GM12878 (cell line): Measurements from ENCODE around the gene TEX2. TPM values are rescaled to one million over a fixed set of nuclear protein-coding genes. Genes with fewer than 3 reads are reported as not detected.

Experiments
- ATAC-seq: fragments of 200-7000 bp; cut with Tn5 transposase; 3 replicates; pipeline ENCODE4 v1.9.1; 2020; ENCODE audit warnings: mild to moderate bottlenecking, moderate library complexity
- BruUV-seq: library from RNA; stranded (reverse); fragments of 400-500 nt; replicated peaks from 2 replicates; lab custom pipeline; 2021; lab: Mats Ljungman, UMichigan
- CTCF ChIA-PET: fragments of 300-600 bp; sonication (Branson Sonifier 250); formaldehyde crosslinking; extraction: SDS; loops from one replicate; lab custom pipeline; 2021; ENCODE audit warnings: inconsistent platforms; lab: Yijun Ruan, JAX
- POLR2A ChIA-PET: fragments of 350-600 bp; formaldehyde crosslinking; extraction: SDS; loops from one replicate; lab custom pipeline; 2021; ENCODE audit warnings: inconsistent platforms; lab: Charles Lee
- RAD21 ChIA-PET: fragments of 300-600 bp; sonication (Branson Sonifier 250); formaldehyde crosslinking; loops from one replicate; lab custom pipeline; 2023; ENCODE audit warnings: antibody characterized with exemption; ENCODE audit not compliant: unreplicated experiment; lab: Charles Lee
- SMC1A ChIA-PET: fragments of 300-600 bp; sonication (Branson Sonifier 250); formaldehyde crosslinking; loops from one replicate; lab custom pipeline; 2023; ENCODE audit not compliant: unreplicated experiment, uncharacterized antibody; lab: Charles Lee
- DNase-seq: peaks from one replicate; pipeline ENCODE4 v3.0.0-alpha.2; 2011; ENCODE audit warnings: low read depth, low spot score
- FAIRE-seq: peaks from 3 replicates; lab custom pipeline; 2011; peaks lifted over from hg19 to GRCh38; lab: Jason Lieb, UNC
- H2AFZ ChIP-seq: 2 replicates; pipeline ENCODE4 v1.6.0; 2011; ENCODE audit warnings: low read depth, low read length, control low read depth; ENCODE audit not compliant: control insufficient read depth
- H3K27ac ChIP-seq: 2 replicates; pipeline ENCODE4 v1.5.1; 2011; ENCODE audit warnings: control low read depth; ENCODE audit not compliant: control insufficient read depth, insufficient read depth
- H3K27me3 ChIP-seq, 2 experiments: replicated peaks in 1 of 2; 2 replicates each; pipeline versions ENCODE4 v1.6.0 to v1.6.1; 2011; ENCODE audit warnings: low read length in 1 of 2; ENCODE audit not compliant: control insufficient read depth in 2 of 2, insufficient read depth in 2 of 2
- H3K36me3 ChIP-seq, 2 experiments: 2 replicates each; pipeline ENCODE4 v1.5.1; 2011; ENCODE audit warnings: low read length in 1 of 2; ENCODE audit not compliant: control insufficient read depth in 2 of 2, insufficient read depth in 2 of 2
- H3K4me1 ChIP-seq: 2 replicates; pipeline ENCODE4 v1.6.1; 2011; ENCODE audit warnings: mild to moderate bottlenecking, low read length, moderate library complexity, mixed read lengths; ENCODE audit not compliant: control insufficient read depth, insufficient read depth
- H3K4me2 ChIP-seq: 2 replicates; pipeline ENCODE4 v1.6.0; 2011; ENCODE audit warnings: control low read depth; ENCODE audit not compliant: control insufficient read depth, insufficient read depth
- H3K4me3 ChIP-seq: fragments of 200-600 bp; sonication (generic); 2 replicates; pipeline ENCODE4 v1.5.1; 2016
- H3K79me2 ChIP-seq: 2 replicates; pipeline ENCODE4 v1.6.0; 2011; ENCODE audit warnings: low read length; ENCODE audit not compliant: control insufficient read depth, insufficient read depth
- H3K9ac ChIP-seq: 2 replicates; pipeline ENCODE4 v1.8.0; 2011; ENCODE audit warnings: low read length, control low read depth, mixed read lengths; ENCODE audit not compliant: control insufficient read depth, insufficient read depth
- H3K9me3 ChIP-seq: replicated peaks from 3 replicates; pipeline ENCODE4 v1.5.1; 2011; ENCODE audit warnings: mild to moderate bottlenecking, low read length; ENCODE audit not compliant: control insufficient read depth, insufficient read depth
- H4K20me1 ChIP-seq: 2 replicates; pipeline ENCODE4 v1.6.0; 2011; ENCODE audit not compliant: control insufficient read depth, insufficient read depth
- BRCA1 ChIP-seq: IDR thresholded peaks from 2 replicates; pipeline ENCODE4 v1.6.1; 2011; ENCODE audit warnings: low read depth, low read length, improper control_type of control experiment
- CBX3 ChIP-seq: fragments of 200-600 bp; sonication (generic); IDR thresholded peaks from 2 replicates; pipeline ENCODE4 v1.6.1; 2016; ENCODE audit warnings: low read depth, borderline replicate concordance
- ETV6 ChIP-seq, 2 experiments: fragments of 450-650 bp in 1 of 2; IDR thresholded peaks in 1 of 2; conservative IDR thresholded peaks in 1 of 2; 2 replicates each; pipeline ENCODE4 v1.6.1; 2014; ENCODE audit warnings: antibody characterized with exemption in 1 of 2, borderline replicate concordance in 1 of 2, low read depth in 1 of 2, mild to moderate bottlenecking in 1 of 2, moderate library complexity in 1 of 2
- IKZF1 ChIP-seq: fragments of 450-650 bp; conservative IDR thresholded peaks from 2 replicates; pipeline ENCODE4 v1.6.1; 2017; ENCODE audit warnings: antibody characterized with exemption, mild to moderate bottlenecking
- SMARCA5 ChIP-seq: fragments of 450-650 bp; IDR thresholded peaks from 2 replicates; pipeline ENCODE4 v1.6.1; 2017; ENCODE audit warnings: mild to moderate bottlenecking
- SUPT20H ChIP-seq: IDR thresholded peaks from 2 replicates; pipeline ENCODE4 v1.6.1; 2011; ENCODE audit warnings: low read depth, mild to moderate bottlenecking, low read length, moderate library complexity, borderline replicate concordance; ENCODE audit not compliant: control insufficient read depth
- TARDBP ChIP-seq: IDR thresholded peaks from 2 replicates; pipeline ENCODE4 v1.6.1; 2016; ENCODE audit warnings: borderline replicate concordance
- WGBS: methylation state at CpG from one replicate; pipeline ENCODE4 v1.1.6; 2016; ENCODE audit warnings: low lambda C conversion rate; ENCODE audit not compliant: insufficient replicate concordance, insufficient coverage; ENCODE audit errors: missing lambda C conversion rate; 5-methylcytosine and 5-hydroxymethylcytosine counted together
- in situ Hi-C: fragments of 300-500 bp; cut with MboI; formaldehyde crosslinking; loops from 9 replicates; pipeline ENCODE4 v1.14.3; 2018; ENCODE audit warnings: mixed read lengths
- intact Hi-C: fragments of 100-400 bp; cut with micrococcal nuclease; formaldehyde crosslinking; loops from one replicate; pipeline ENCODE4 v1.14.2; 2022; ENCODE audit not compliant: unreplicated experiment
- polyA plus RNA-seq, 11 experiments: library from polyadenylated mRNA; depleted of rRNA in 4 of 11; unstranded in 6 of 11; stranded (reverse) in 5 of 11; fragments of >200 nt; fragmentation: Nextera tagmentation in 4 of 11; fragmentation: Illumina TruSeq in 1 of 11; extraction: Ambion mirVana in 4 of 11; extraction: Trizol in 1 of 11; gene quantifications; 1 replicate in 1 of 11; 2 replicates in 10 of 11; pipeline versions ENCODE4 v1.2.1 to v1.2.3, GENCODE V29; 2011 to 2016; ENCODE audit warnings: inconsistent platforms in 2 of 11, missing spikeins in 2 of 11, low read depth in 1 of 11
- total RNA-seq, 4 experiments: library from RNA; depleted of rRNA in 3 of 4; stranded (reverse); fragments of >200 nt in 3 of 4; fragmentation: Illumina TruSeq in 1 of 4; extraction: Trizol in 1 of 4; gene quantifications; 2 replicates each; pipeline versions ENCODE4 v1.2.1 to v1.2.3, GENCODE V29; 2013 to 2021
- TF ChIP-seq, protein P1 (sequence below), 3 experiments: IDR thresholded peaks in 2 of 3; conservative IDR thresholded peaks in 1 of 3; 2 replicates each; pipeline ENCODE4 v1.5.1; 2011; ENCODE audit warnings: low read depth in 3 of 3, low read length in 3 of 3, mild to moderate bottlenecking in 3 of 3, control low read depth in 2 of 3, moderate library complexity in 2 of 3, inconsistent platforms in 1 of 3, mixed read lengths in 1 of 3; ENCODE audit not compliant: control insufficient read depth in 2 of 3, insufficient read depth in 1 of 3; ENCODE audit errors: extremely low read depth in 1 of 3

TEX2 gene
- total and polyA plus RNA-seq, 10 of the 15 experiments (the other 5 are each of a cell fraction or from before 2014, with no cell fraction given) = 3.8 to 19.9 (median 15.8) TPM

GRCh38 chr17:64256913-64257807 lies 5.9 kb downstream of the TEX2 start:
- BruUV-seq = no TSS peak
- TF ChIP-seq SMARCA5 (no peak), ETV6 (conservative IDR thresholded peaks at IDR 0.05 in 1 of 2, IDR thresholded peaks at IDR 0.05 in 1 of 2; ENCODE audit: borderline replicate concordance in 1 of 2, low read depth in 1 of 2) (no peak), TARDBP (no peak), SUPT20H (no peak), CBX3 (no peak), IKZF1 (no peak), BRCA1 (no peak)
- TF ChIP-seq, protein P1, sequence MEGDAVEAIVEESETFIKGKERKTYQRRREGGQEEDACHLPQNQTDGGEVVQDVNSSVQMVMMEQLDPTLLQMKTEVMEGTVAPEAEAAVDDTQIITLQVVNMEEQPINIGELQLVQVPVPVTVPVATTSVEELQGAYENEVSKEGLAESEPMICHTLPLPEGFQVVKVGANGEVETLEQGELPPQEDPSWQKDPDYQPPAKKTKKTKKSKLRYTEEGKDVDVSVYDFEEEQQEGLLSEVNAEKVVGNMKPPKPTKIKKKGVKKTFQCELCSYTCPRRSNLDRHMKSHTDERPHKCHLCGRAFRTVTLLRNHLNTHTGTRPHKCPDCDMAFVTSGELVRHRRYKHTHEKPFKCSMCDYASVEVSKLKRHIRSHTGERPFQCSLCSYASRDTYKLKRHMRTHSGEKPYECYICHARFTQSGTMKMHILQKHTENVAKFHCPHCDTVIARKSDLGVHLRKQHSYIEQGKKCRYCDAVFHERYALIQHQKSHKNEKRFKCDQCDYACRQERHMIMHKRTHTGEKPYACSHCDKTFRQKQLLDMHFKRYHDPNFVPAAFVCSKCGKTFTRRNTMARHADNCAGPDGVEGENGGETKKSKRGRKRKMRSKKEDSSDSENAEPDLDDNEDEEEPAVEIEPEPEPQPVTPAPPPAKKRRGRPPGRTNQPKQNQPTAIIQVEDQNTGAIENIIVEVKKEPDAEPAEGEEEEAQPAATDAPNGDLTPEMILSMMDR (IDR thresholded peaks at IDR 0.05 in 2 of 3, conservative IDR thresholded peaks at IDR 0.05 in 1 of 3; ENCODE audit: control insufficient read depth in 2 of 3, extremely low read depth in 1 of 3, insufficient read depth in 1 of 3, low read depth in 3 of 3, low read length in 3 of 3) = no peak
- SMC1A ChIA-PET = interaction anchor here (0.5 kb wide), 1 partner anchor 124 kb away, joined by 4 read pairs; no protein-coding TSS in a partner anchor
- Histone ChIP-seq H3K9me3 (no peaks in the 10 kb centered on the region), H3K9ac (no peak overlapping the region), H3K4me3 (no peak overlapping the region), H3K36me3 (no peaks in the 10 kb centered on the region), H3K79me2 (peaks cover 11% of the 10 kb centered on the region), H3K27me3 (no peaks in the 10 kb centered on the region), H4K20me1 (no peaks in the 10 kb centered on the region), H3K4me1 (peaks cover 6% of the 10 kb centered on the region; the same call in 1 of the 2 replicates), H3K4me2 (no peak overlapping the region), H3K27ac (no peak overlapping the region), H2AFZ (no peak overlapping the region)
- intact Hi-C loops (no loop called here), in situ Hi-C loops (no loop called here)
- DNase-seq (no peak), ATAC-seq (no peak), FAIRE-seq (no peak)
- POLR2A ChIA-PET = interaction anchor here (1.0 kb wide), 1 partner anchor 129 kb away, joined by 6 read pairs; no protein-coding TSS in a partner anchor
- WGBS = 84% methylated on average over 9 of the region's 9 CpGs
- CTCF ChIA-PET = interaction anchor here (0.7 kb wide), 1 partner anchor 414 kb away, joined by 3 read pairs; no protein-coding TSS in a partner anchor
- RAD21 ChIA-PET = no interaction called here
